Keratinocyte (primary cell): Measurements from ENCODE around the gene CCDC148. TPM values are rescaled to one million over a fixed set of nuclear protein-coding genes. Genes with fewer than 3 reads are reported as not detected.

Experiments used
- DNase-seq: peaks from one replicate; pipeline ENCODE4 v3.0.0-alpha.2; 2011; ENCODE audit warnings: low read depth, missing footprints, low spot score
- FAIRE-seq: peaks from 2 replicates; lab custom pipeline; 2011; peaks lifted over from hg19 to GRCh38; lab: Jason Lieb, UNC
- H2AFZ ChIP-seq: 2 replicates; pipeline ENCODE4 v1.6.0; 2012; ENCODE audit warnings: low read length, control low read depth, inconsistent platforms; ENCODE audit not compliant: control insufficient read depth
- H3K27ac ChIP-seq: 2 replicates; pipeline ENCODE4 v1.5.1; 2011; ENCODE audit warnings: low read length; ENCODE audit not compliant: control insufficient read depth, insufficient read depth
- H3K27me3 ChIP-seq: 3 replicates; pipeline ENCODE4 v1.6.0; 2011; ENCODE audit warnings: low read length; ENCODE audit not compliant: control insufficient read depth, insufficient read depth; ENCODE audit errors: extremely low read depth
- H3K36me3 ChIP-seq, 2 experiments: 2 replicates in 1 of 2; 3 replicates in 1 of 2; pipeline ENCODE4 v1.5.1; 2011; ENCODE audit warnings: low read length in 2 of 2, mild to moderate bottlenecking in 1 of 2; ENCODE audit not compliant: control insufficient read depth in 2 of 2, insufficient read depth in 2 of 2; ENCODE audit errors: extremely low read depth in 1 of 2
- H3K4me1 ChIP-seq: 3 replicates; pipeline ENCODE4 v1.5.1; 2011; ENCODE audit warnings: low read length; ENCODE audit not compliant: control insufficient read depth, insufficient read depth; ENCODE audit errors: extremely low read depth
- H3K4me2 ChIP-seq: 3 replicates; pipeline ENCODE4 v1.6.0; 2011; ENCODE audit warnings: low read depth, low read length; ENCODE audit not compliant: control insufficient read depth, insufficient read depth; ENCODE audit errors: extremely low read depth
- H3K4me3 ChIP-seq, 3 experiments: fragments of 200-600 bp in 1 of 3; sonication (generic) in 1 of 3; 2 replicates in 2 of 3; 3 replicates in 1 of 3; pipeline ENCODE4 v1.5.1; 2011 to 2016; ENCODE audit warnings: low read length in 3 of 3, mild to moderate bottlenecking in 3 of 3, control low read depth in 2 of 3, inconsistent platforms in 1 of 3, low read depth in 1 of 3, mixed read lengths in 1 of 3, mixed run types in 1 of 3, moderate library complexity in 1 of 3; ENCODE audit not compliant: control insufficient read depth in 2 of 3, insufficient read depth in 2 of 3; ENCODE audit errors: extremely low read depth in 1 of 3
- H3K79me2 ChIP-seq: 2 replicates; pipeline ENCODE4 v1.6.0; 2012; ENCODE audit warnings: low read length; ENCODE audit not compliant: control insufficient read depth, insufficient read depth
- H3K9ac ChIP-seq: 3 replicates; pipeline ENCODE4 v1.6.0; 2011; ENCODE audit warnings: low read length; ENCODE audit not compliant: control insufficient read depth, insufficient read depth; ENCODE audit errors: extremely low read depth
- H3K9me1 ChIP-seq: 3 replicates; pipeline ENCODE4 v1.6.0; 2011; ENCODE audit warnings: low read length; ENCODE audit not compliant: control insufficient read depth, insufficient read depth; ENCODE audit errors: extremely low read depth
- H3K9me3 ChIP-seq: 2 replicates; pipeline ENCODE4 v1.5.1; 2012; ENCODE audit warnings: low read depth, low read length; ENCODE audit not compliant: control insufficient read depth
- H4K20me1 ChIP-seq: 3 replicates; pipeline ENCODE4 v1.6.0; 2011; ENCODE audit warnings: low read length; ENCODE audit not compliant: control insufficient read depth, insufficient read depth; ENCODE audit errors: extremely low read depth
- CTCF ChIP-seq, 3 experiments: IDR thresholded peaks in 1 of 3; conservative IDR thresholded peaks in 1 of 3; optimal IDR thresholded peaks in 1 of 3; 2 replicates in 2 of 3; 3 replicates in 1 of 3; pipeline versions ENCODE3 to v1.5.1; 2011; ENCODE audit warnings: low read length in 3 of 3, mild to moderate bottlenecking in 3 of 3, moderate library complexity in 2 of 3, control low read depth in 1 of 3, inconsistent platforms in 1 of 3; ENCODE audit not compliant: insufficient read depth in 2 of 3; ENCODE audit errors: extremely low read depth in 1 of 3
- EZH2 ChIP-seq: IDR thresholded peaks from one replicate; pipeline ENCODE4 v1.6.1; 2012; ENCODE audit warnings: inconsistent platforms, mild to moderate bottlenecking, low read length, moderate library complexity
- dilution Hi-C: fragments of 300-500 bp; cut with MboI; formaldehyde crosslinking; loops from one replicate; pipeline ENCODE4 v1.7.0; 2020; ENCODE audit warnings: low sequenced_read_pairs; ENCODE audit not compliant: extremely low pct_ligation_motif_present
- polyA plus RNA-seq, 5 experiments: library from polyadenylated mRNA; depleted of rRNA in 3 of 5; stranded (reverse) in 3 of 5; stranded (forward) in 1 of 5; unstranded in 1 of 5; fragments of >200 nt; gene quantifications; 1 replicate in 1 of 5; 2 replicates in 3 of 5; 3 replicates in 1 of 5; pipeline versions ENCODE4 v1.2.1 to v1.2.3, GENCODE V29; 2011 to 2012; ENCODE audit warnings: missing spikeins in 2 of 5, low read depth in 1 of 5, low replicate concordance in 1 of 5

CCDC148 gene
- polyA plus RNA-seq, 1 donor (not counting 4 experiments of a cell fraction or from before 2014, with no cell fraction given): 0.39 TPM

GRCh38 chr2:158413581-158413980, 43.0 kb downstream of the CCDC148 start:
- no peaks in the 10 kb centered on the region for H4K20me1 ChIP-seq
- no peak for TF ChIP-seq CTCF (optimal IDR thresholded peaks at IDR 0.05 in 1 of 3, IDR thresholded peaks at IDR 0.05 in 1 of 3, conservative IDR thresholded peaks at IDR 0.05 in 1 of 3; ENCODE audit: extremely low read depth in 1 of 3, insufficient read depth in 2 of 3, low read length in 3 of 3)
- TF ChIP-seq EZH2: no peak
- H3K4me3 ChIP-seq: no peak overlapping the region
- FAIRE-seq (no peak), DNase-seq (no peak)
- no peak overlapping the region for H3K4me2 ChIP-seq
- no peak overlapping the region for H3K9ac ChIP-seq
- dilution Hi-C loops: no loop called here
- H3K79me2 ChIP-seq: no peaks in the 10 kb centered on the region
- no peaks in the 10 kb centered on the region for H3K9me1 ChIP-seq
- H2AFZ ChIP-seq: no peak overlapping the region
- no peaks in the 10 kb centered on the region for H3K36me3 ChIP-seq
- no peaks in the 10 kb centered on the region for H3K9me3 ChIP-seq
- no peaks in the 10 kb centered on the region for H3K27me3 ChIP-seq
- no peak overlapping the region for H3K27ac ChIP-seq
- no peaks in the 10 kb centered on the region for H3K4me1 ChIP-seq

- dilution Hi-C loops: no loop called here
- Histone ChIP-seq H3K27ac (no peak overlapping the region), H3K4me2 (no peak overlapping the region), H3K9me3 (no peaks in the 10 kb centered on the region), H3K36me3 (no peaks in the 10 kb centered on the region), H3K4me1 (no peaks in the 10 kb centered on the region), H3K9ac (no peak overlapping the region), H4K20me1 (no peaks in the 10 kb centered on the region), H2AFZ (no peak overlapping the region), H3K79me2 (no peaks in the 10 kb centered on the region), H3K27me3 (no peaks in the 10 kb centered on the region), H3K9me1 (no peaks in the 10 kb centered on the region), H3K4me3 (no peak overlapping the region)
- FAIRE-seq (no peak), DNase-seq (no peak)
- TF ChIP-seq CTCF (optimal IDR thresholded peaks at IDR 0.05 in 1 of 3, IDR thresholded peaks at IDR 0.05 in 1 of 3, conservative IDR thresholded peaks at IDR 0.05 in 1 of 3; ENCODE audit: extremely low read depth in 1 of 3, insufficient read depth in 2 of 3, low read length in 3 of 3) (no peak), EZH2 (no peak)
These were observed 44.3 kb downstream of the CCDC148 start for GRCh38 chr2:158412206-158412605.
